GM12874 (cell line): Measurements from ENCODE around the gene SPATS2L.

ENCODE experiments used
- CTCF ChIP-seq: IDR thresholded peaks from 2 replicates; pipeline ENCODE4 v1.5.1; 2011; ENCODE audit warnings: low read depth, mild to moderate bottlenecking, control low read depth, low read length, moderate library complexity; ENCODE audit not compliant: insufficient read depth

Gene SPATS2L

DNA sequence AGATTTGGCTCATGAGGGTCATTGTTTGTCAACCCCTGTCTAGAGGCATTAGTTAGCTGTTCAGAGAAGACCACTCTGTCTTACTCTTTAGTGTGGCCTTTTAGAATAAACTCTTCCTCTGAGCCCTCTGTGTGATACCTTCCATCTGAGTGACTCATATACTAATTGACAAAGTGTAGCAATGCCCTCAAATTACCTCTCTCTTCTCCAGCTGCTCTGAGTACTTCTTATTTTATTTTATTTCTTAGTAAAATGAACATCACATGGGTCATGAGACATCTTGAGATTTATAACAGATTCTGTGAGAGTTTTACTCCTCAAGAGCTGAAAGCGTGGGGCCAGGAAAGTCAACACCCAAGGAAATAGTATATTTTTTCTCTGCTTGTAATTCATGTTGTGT, 136.0 kb downstream of the SPATS2L start:
- TF ChIP-seq CTCF: no peak

GRCh38 chr2:200443376-200443775, 136.9 kb downstream of the SPATS2L start:
- TF ChIP-seq CTCF: no peak

- TF ChIP-seq CTCF: no peak
Observed at GRCh38 chr2:200443916-200444315, 137.4 kb downstream of the SPATS2L start.

DNA sequence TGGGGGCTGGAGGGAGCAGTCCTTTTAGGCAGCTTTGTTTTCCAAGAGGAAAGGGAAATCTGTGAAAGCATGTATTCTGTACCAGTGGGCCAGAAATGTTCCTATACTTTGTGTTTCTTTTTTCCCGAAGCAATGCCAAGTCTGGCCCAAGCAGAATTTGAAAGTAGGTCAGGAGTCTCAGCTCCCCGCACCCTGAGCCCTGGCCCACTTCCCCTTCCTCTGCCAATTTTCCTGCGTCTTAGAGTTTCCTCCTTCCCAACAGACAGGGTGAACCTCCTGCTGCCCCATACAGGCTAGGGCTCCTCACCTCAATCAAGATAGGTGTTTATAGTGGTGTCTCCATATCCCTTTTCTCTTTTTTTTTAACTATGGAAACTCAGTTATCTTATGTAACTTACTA, 138.0 kb downstream of the SPATS2L start:
- TF ChIP-seq CTCF: no peak

- TF ChIP-seq CTCF: no peak
Observed at GRCh38 chr2:200445284-200445683, 138.8 kb downstream of the SPATS2L start.

DNA sequence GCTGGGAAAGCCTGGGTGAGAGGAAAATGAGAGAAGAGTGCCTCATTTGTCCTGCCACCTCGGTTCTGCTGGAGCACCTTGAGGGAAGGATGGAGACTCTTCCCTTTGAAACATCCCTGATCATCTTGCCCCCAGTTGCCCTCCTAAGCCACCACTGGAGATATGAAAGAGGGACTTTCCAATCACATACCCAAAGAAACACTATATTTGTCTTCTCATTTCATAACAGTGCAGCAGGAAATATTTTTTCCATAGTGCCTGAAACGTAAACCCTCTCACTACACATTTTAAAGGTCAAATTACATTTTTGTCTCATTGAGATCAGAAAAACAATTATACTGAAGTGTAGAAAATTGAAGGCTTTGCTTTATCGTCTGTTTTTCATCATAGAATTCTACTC, 140.1 kb downstream of the SPATS2L start:
- TF ChIP-seq CTCF: no peak

DNA sequence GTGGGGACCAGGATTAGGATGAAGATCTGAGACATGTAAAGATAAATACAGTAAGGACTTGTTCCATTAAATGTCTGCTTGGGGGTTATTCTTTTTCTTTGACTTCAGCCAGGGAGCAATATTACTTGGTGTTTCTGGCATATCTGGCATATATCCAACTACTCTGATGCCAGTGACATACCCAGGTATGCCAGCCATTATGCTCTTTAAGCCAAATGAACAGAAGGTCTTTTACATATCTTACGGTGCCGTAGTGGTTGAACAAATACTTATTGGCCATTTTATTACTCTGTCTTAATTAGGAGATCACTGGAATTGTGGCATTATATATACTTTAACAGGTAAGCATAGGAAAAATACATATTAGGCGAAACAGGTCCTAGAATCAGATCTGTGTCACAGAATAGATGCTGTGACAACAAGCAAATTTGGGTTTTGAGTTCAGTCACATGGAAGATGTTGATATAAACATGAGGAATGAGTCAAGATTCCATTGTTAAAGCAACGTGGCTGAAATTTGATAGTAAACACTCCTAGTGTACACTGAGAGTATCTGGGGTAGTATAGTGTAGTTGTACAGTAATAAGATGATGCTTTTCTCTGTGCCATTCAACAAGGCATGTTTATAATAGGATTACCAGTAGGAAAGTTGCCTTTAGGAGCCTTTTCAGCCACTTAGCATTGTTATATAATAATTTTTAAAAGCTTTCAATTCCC, 140.8 kb downstream of the SPATS2L start:
- no peak for TF ChIP-seq CTCF
